HL-60 (cell line): ENCODE measurements around the gene COL19A1.
A peak's percentile ranks its signal among the peaks of the same experiment; 100 is the strongest.
"Not testable (repeated sequence)": the region's sequence is repeated elsewhere in the genome, so short reads cannot be mapped to it uniquely, and the experiment has no call there.

Source experiments
- DNase-seq, 2 experiments: peaks; one replicate each; pipeline ENCODE4 v3.0.0-alpha.2; 2010 to 2020; ENCODE audit warnings: low read depth in 1 of 2, low spot score in 1 of 2
- H3K27ac ChIP-seq: fragments of 250-450 bp; sonication (Bioruptor Pico); replicated peaks from 2 replicates; pipeline ENCODE4 v1.5.1; 2020; ENCODE audit warnings: mild to moderate bottlenecking, moderate library complexity
- H3K27me3 ChIP-seq: fragments of 250-450 bp; sonication (Bioruptor Pico); 2 replicates; pipeline ENCODE4 v1.5.1; 2021; ENCODE audit warnings: mild to moderate bottlenecking, moderate library complexity; ENCODE audit not compliant: insufficient read depth, poor library complexity, severe bottlenecking
- H3K4me3 ChIP-seq: replicated peaks from 2 replicates; pipeline ENCODE4 v1.5.1; 2011; ENCODE audit warnings: mild to moderate bottlenecking, control low read depth, low read length; ENCODE audit not compliant: insufficient read depth
- GABPA ChIP-seq: IDR thresholded peaks from 2 replicates; pipeline ENCODE4 v1.6.1; 2012; ENCODE audit warnings: low read depth
- POLR2AphosphoS5 ChIP-seq: IDR thresholded peaks from 2 replicates; pipeline ENCODE4 v1.6.1; 2012; ENCODE audit warnings: low read depth
- SPI1 ChIP-seq: IDR thresholded peaks from 2 replicates; pipeline ENCODE4 v1.6.1; 2012; ENCODE audit warnings: low read depth, mild to moderate bottlenecking, borderline replicate concordance
- TF ChIP-seq, protein P1 (sequence below): IDR thresholded peaks from one replicate; pipeline ENCODE4 v1.5.1; 2011; ENCODE audit warnings: low read length, control low read depth, inconsistent platforms; ENCODE audit not compliant: insufficient read depth
- TF ChIP-seq, protein P2 (sequence below): IDR thresholded peaks from 2 replicates; pipeline ENCODE4 v1.6.1; 2012; ENCODE audit warnings: low read depth; ENCODE audit not compliant: insufficient replicate concordance

The COL19A1 gene

DNA sequence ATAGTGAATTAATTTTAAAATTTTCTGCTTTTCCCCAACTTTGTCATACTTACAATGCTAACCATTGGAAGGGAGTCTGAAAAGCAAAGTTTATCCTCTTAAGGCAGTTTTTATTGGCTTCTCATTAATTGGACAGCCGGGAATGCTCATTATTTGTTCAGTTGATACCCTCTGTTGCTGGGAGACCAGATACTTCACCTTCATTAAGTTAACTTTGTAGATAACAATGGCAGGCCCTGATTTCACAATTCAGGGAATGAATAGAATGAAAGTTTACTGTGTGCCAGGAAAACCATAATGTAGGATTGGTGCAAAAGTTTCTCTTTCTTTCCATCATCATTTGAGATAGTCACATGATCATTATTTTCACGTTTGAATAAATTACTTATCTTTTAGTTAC, 49.0 kb downstream of the COL19A1 start:
- Histone ChIP-seq H3K27me3 (no peaks in the 10 kb centered on the region), H3K27ac (no peak overlapping the region), H3K4me3 (no peak overlapping the region)
- TF ChIP-seq SPI1 (no peak), GABPA (no peak), POLR2AphosphoS5 (no peak)
- TF ChIP-seq, protein P1, sequence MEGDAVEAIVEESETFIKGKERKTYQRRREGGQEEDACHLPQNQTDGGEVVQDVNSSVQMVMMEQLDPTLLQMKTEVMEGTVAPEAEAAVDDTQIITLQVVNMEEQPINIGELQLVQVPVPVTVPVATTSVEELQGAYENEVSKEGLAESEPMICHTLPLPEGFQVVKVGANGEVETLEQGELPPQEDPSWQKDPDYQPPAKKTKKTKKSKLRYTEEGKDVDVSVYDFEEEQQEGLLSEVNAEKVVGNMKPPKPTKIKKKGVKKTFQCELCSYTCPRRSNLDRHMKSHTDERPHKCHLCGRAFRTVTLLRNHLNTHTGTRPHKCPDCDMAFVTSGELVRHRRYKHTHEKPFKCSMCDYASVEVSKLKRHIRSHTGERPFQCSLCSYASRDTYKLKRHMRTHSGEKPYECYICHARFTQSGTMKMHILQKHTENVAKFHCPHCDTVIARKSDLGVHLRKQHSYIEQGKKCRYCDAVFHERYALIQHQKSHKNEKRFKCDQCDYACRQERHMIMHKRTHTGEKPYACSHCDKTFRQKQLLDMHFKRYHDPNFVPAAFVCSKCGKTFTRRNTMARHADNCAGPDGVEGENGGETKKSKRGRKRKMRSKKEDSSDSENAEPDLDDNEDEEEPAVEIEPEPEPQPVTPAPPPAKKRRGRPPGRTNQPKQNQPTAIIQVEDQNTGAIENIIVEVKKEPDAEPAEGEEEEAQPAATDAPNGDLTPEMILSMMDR: no peak
- TF ChIP-seq, protein P2, sequence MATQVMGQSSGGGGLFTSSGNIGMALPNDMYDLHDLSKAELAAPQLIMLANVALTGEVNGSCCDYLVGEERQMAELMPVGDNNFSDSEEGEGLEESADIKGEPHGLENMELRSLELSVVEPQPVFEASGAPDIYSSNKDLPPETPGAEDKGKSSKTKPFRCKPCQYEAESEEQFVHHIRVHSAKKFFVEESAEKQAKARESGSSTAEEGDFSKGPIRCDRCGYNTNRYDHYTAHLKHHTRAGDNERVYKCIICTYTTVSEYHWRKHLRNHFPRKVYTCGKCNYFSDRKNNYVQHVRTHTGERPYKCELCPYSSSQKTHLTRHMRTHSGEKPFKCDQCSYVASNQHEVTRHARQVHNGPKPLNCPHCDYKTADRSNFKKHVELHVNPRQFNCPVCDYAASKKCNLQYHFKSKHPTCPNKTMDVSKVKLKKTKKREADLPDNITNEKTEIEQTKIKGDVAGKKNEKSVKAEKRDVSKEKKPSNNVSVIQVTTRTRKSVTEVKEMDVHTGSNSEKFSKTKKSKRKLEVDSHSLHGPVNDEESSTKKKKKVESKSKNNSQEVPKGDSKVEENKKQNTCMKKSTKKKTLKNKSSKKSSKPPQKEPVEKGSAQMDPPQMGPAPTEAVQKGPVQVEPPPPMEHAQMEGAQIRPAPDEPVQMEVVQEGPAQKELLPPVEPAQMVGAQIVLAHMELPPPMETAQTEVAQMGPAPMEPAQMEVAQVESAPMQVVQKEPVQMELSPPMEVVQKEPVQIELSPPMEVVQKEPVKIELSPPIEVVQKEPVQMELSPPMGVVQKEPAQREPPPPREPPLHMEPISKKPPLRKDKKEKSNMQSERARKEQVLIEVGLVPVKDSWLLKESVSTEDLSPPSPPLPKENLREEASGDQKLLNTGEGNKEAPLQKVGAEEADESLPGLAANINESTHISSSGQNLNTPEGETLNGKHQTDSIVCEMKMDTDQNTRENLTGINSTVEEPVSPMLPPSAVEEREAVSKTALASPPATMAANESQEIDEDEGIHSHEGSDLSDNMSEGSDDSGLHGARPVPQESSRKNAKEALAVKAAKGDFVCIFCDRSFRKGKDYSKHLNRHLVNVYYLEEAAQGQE: no peak
- DNase-seq: no peak

DNA sequence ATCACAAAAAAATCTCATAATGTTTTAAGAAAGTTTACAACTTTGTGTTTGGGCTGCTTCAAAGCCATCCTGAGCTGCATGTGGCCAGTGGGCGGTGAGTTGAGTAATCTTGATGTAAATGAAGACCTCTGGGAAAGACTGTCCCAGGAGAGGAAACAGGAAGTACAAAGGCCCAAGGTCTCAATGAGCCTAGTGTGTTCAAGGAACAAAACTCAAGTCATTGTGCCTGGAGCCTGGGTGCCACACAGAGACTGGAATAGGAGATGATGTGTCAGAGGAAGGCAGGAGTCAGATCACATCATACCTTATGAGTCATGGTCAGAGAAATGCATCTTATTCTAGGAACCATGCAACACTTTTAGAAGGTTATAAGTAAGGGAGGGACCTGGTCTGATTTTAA, 51.5 kb downstream of the COL19A1 start:
- H3K27me3 ChIP-seq: no peaks in the 10 kb centered on the region
- TF ChIP-seq, protein P2: no peak
- TF ChIP-seq, protein P1: no peak
- TF ChIP-seq POLR2AphosphoS5: no peak
- TF ChIP-seq SPI1: no peak
- H3K4me3 ChIP-seq: no peak overlapping the region
- no peak overlapping the region for H3K27ac ChIP-seq
- DNase-seq: peak in 1 of 2 experiments; percentile 12

DNA sequence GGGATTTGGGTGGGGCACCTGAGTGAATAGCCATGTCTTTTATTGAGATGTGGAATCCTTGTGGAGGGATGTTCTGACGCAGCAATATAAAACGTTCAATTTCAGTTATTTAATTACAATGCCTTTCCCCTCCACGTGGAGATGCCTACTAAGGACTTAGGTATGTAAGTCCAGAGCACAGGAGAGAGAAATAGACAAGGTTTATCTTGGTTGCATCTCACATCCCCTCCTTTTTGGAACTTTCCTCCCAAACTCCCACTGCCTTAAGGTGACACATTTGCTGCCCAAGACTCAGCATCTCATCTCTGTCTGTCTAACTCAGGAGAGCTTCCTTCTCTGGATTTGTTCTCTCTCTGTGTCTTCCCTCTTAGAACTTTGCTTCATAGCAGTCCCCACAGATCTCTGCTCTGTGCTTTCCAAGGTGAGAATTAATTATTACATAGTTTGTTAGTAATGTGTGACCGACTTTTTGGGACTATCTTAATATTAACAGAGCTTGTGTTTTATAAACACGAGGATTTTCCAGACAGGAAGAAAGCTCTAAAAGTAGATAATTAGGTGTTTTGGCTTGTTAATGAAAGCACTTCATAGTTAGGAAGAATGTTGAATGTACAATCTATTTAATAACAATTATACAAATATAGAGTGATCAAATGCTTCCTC, 52.6 kb downstream of the COL19A1 start:
- TF ChIP-seq GABPA: no peak
- TF ChIP-seq, protein P1: no peak
- TF ChIP-seq SPI1: no peak
- TF ChIP-seq, protein P2: no peak
- TF ChIP-seq POLR2AphosphoS5: no peak
- Histone ChIP-seq H3K4me3 (no peak overlapping the region), H3K27ac (no peak overlapping the region), H3K27me3 (no peaks in the 10 kb centered on the region)
- DNase-seq: no peak

DNA sequence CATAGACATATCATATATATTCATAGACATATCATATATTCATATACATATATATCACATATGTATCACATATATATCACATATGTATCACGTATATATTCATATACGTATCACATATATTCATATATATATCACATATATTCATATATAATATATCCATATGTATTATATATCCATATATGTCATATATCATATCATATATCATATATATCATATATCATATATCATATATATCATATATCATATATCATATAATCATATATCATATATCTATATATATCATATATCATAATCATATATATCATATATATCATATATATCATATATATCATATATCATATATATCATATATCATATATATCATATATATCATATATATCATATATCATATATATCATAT, 54.7 kb downstream of the COL19A1 start:
- not testable (repeated sequence) for H3K27ac ChIP-seq, DNase-seq, H3K4me3 ChIP-seq, H3K27me3 ChIP-seq

DNA sequence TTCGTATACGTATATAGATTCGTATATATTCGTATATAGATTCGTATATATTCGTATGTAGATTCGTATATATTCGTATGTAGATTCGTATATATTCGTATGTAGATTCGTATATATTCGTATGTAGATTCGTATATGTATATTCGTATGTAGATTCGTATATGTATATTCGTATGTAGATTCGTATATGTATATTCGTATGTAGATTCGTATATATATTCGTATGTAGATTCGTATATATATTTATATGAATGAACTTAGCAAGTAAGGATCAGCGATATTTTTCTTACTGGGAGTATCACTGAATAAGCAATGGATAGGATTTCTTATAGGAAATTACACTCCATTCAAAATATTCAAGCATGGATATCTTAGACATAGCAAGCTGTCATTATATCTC, 55.3 kb downstream of the COL19A1 start:
- not testable (repeated sequence) for DNase-seq, H3K4me3 ChIP-seq, H3K27ac ChIP-seq, H3K27me3 ChIP-seq
